ENCODE data around the gene PKMYT1.

DNA sequence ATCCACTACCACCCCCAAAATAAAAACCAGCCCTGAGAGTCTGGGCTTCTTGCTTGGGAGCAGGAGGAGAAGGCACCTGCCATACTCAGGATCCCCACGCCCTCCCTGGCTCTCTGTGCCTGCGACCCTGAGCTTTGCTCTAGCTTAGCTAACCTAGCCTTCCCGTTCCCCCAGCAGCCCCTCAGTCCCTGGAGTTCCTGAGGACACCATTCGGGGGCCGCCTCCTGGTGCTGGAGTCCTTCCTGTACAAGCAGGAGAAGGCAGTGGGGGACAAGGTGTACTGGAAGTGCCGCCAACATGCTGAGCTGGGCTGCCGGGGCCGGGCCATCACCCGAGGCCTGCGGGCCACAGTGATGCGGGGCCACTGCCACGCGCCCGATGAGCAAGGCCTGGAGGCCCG, 50.0 kb downstream of the PKMYT1 start:
- TF ChIP-seq EZH2 (IDR thresholded peaks at IDR 0.05; ENCODE audit: insufficient read depth, poor library complexity, severe bottlenecking) (no peak), EZH2phosphoT487 (IDR thresholded peaks at IDR 0.05; ENCODE audit: insufficient read depth, low read depth) (no peak)
